ENCODE results near the gene CYB561D2. TPM values are rescaled to one million over a fixed set of nuclear protein-coding genes. Genes with fewer than 3 reads are reported as not detected.

Gene CYB561D2
- total and polyA plus RNA-seq, 9 of the 15 experiments (the other 6 are each of a cell fraction or from before 2014, with no cell fraction given): 4.2 to 16.6 (median 9.4) TPM

DNA sequence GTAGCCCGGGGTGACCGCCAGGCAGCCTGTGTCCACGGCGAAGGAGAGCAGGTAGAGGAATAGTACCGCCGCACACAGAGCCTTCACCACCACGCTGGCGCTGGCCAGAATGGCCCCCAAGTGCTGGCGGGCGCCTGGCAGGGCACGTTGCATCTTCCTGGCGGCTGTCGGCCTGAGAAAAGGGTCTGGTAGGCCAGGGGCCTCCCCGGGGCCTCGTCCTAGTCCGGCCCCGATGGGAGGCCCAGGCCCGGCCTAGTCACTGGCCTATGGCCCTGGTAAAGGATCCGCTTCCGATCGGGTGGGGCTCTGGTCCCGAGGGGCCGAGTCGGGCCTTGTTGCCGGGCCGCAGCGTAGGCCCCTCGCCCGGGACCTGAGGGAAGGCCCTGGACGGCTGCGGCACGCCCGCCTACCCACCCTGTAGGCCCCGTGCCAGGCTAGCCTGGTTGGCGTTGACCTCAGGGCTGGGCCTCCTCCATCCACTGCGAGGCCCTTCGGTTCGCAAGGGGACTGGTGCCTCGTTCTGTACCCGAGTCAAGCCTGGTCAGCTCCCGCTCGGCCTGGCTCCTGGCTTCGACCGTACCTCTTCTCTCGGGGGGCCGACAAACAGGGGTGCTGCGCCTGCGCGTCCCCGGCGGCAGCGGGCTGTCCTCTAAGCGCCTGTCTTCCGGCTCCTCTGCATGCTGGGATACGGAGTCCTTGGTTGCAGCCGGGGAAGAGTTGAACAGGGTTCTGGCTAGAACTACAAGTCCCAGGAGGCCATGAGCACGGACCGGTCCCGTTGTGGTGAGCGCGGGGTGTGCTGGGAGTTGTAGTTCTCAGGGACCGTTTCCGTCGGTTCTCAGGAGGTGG, 8.5 kb downstream of the CYB561D2 start, which contains the start of gene TMEM115 (continued):
- TF ChIP-seq, protein P1, sequence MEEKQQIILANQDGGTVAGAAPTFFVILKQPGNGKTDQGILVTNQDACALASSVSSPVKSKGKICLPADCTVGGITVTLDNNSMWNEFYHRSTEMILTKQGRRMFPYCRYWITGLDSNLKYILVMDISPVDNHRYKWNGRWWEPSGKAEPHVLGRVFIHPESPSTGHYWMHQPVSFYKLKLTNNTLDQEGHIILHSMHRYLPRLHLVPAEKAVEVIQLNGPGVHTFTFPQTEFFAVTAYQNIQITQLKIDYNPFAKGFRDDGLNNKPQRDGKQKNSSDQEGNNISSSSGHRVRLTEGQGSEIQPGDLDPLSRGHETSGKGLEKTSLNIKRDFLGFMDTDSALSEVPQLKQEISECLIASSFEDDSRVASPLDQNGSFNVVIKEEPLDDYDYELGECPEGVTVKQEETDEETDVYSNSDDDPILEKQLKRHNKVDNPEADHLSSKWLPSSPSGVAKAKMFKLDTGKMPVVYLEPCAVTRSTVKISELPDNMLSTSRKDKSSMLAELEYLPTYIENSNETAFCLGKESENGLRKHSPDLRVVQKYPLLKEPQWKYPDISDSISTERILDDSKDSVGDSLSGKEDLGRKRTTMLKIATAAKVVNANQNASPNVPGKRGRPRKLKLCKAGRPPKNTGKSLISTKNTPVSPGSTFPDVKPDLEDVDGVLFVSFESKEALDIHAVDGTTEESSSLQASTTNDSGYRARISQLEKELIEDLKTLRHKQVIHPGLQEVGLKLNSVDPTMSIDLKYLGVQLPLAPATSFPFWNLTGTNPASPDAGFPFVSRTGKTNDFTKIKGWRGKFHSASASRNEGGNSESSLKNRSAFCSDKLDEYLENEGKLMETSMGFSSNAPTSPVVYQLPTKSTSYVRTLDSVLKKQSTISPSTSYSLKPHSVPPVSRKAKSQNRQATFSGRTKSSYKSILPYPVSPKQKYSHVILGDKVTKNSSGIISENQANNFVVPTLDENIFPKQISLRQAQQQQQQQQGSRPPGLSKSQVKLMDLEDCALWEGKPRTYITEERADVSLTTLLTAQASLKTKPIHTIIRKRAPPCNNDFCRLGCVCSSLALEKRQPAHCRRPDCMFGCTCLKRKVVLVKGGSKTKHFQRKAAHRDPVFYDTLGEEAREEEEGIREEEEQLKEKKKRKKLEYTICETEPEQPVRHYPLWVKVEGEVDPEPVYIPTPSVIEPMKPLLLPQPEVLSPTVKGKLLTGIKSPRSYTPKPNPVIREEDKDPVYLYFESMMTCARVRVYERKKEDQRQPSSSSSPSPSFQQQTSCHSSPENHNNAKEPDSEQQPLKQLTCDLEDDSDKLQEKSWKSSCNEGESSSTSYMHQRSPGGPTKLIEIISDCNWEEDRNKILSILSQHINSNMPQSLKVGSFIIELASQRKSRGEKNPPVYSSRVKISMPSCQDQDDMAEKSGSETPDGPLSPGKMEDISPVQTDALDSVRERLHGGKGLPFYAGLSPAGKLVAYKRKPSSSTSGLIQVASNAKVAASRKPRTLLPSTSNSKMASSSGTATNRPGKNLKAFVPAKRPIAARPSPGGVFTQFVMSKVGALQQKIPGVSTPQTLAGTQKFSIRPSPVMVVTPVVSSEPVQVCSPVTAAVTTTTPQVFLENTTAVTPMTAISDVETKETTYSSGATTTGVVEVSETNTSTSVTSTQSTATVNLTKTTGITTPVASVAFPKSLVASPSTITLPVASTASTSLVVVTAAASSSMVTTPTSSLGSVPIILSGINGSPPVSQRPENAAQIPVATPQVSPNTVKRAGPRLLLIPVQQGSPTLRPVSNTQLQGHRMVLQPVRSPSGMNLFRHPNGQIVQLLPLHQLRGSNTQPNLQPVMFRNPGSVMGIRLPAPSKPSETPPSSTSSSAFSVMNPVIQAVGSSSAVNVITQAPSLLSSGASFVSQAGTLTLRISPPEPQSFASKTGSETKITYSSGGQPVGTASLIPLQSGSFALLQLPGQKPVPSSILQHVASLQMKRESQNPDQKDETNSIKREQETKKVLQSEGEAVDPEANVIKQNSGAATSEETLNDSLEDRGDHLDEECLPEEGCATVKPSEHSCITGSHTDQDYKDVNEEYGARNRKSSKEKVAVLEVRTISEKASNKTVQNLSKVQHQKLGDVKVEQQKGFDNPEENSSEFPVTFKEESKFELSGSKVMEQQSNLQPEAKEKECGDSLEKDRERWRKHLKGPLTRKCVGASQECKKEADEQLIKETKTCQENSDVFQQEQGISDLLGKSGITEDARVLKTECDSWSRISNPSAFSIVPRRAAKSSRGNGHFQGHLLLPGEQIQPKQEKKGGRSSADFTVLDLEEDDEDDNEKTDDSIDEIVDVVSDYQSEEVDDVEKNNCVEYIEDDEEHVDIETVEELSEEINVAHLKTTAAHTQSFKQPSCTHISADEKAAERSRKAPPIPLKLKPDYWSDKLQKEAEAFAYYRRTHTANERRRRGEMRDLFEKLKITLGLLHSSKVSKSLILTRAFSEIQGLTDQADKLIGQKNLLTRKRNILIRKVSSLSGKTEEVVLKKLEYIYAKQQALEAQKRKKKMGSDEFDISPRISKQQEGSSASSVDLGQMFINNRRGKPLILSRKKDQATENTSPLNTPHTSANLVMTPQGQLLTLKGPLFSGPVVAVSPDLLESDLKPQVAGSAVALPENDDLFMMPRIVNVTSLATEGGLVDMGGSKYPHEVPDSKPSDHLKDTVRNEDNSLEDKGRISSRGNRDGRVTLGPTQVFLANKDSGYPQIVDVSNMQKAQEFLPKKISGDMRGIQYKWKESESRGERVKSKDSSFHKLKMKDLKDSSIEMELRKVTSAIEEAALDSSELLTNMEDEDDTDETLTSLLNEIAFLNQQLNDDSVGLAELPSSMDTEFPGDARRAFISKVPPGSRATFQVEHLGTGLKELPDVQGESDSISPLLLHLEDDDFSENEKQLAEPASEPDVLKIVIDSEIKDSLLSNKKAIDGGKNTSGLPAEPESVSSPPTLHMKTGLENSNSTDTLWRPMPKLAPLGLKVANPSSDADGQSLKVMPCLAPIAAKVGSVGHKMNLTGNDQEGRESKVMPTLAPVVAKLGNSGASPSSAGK (IDR thresholded peaks at IDR 0.05): peak; percentile 72
- TF ChIP-seq ZNF12 (CRISPR knock-in tag; IDR thresholded peaks at IDR 0.05): no peak
- TF ChIP-seq IFI16 (CRISPR knock-in tag; IDR thresholded peaks at IDR 0.05): no peak
- no peak for TF ChIP-seq TAF7 (tag; IDR thresholded peaks at IDR 0.05)
- TF ChIP-seq, protein P2, sequence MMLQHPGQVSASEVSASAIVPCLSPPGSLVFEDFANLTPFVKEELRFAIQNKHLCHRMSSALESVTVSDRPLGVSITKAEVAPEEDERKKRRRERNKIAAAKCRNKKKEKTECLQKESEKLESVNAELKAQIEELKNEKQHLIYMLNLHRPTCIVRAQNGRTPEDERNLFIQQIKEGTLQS (IDR thresholded peaks at IDR 0.05): no peak
- TF ChIP-seq, protein P2 (CRISPR knock-in tag; conservative IDR thresholded peaks at IDR 0.05): no peak
- TF ChIP-seq ZEB2 (IDR thresholded peaks at IDR 0.05): no peak
